Measurements from ENCODE around the gene TACC2.

The TACC2 gene

GRCh38 chr10:122277526-122278136 is 288.7 kb downstream of the TACC2 start:
- TF ChIP-seq CTCF (IDR thresholded peaks at IDR 0.05; ENCODE audit: insufficient read depth, low read length, poor library complexity, severe bottlenecking): no peak
- no peak overlapping the region for H3K4me3 ChIP-seq (replicated peaks; ENCODE audit: low read depth, low read length)
- H3K36me3 ChIP-seq (ENCODE audit: control insufficient read depth, insufficient read depth, low read length): no peaks in the 10 kb centered on the region
- no peak for DNase-seq (ENCODE audit: extremely low read depth, insufficient read length)
- H3K27me3 ChIP-seq (replicated peaks; ENCODE audit: control insufficient read depth, insufficient read depth, low read length): no peaks in the 10 kb centered on the region; the same call in none of the 2 replicates

GRCh38 chr10:122279725-122280141 is 290.8 kb downstream of the TACC2 start:
- no peak for DNase-seq (ENCODE audit: extremely low read depth, insufficient read length)
- peak; percentile 48 for TF ChIP-seq CTCF (IDR thresholded peaks at IDR 0.05; ENCODE audit: insufficient read depth, low read length, poor library complexity, severe bottlenecking)
- Histone ChIP-seq H3K27me3 (replicated peaks; ENCODE audit: control insufficient read depth, insufficient read depth, low read length) (no peaks in the 10 kb centered on the region; the same call in none of the 2 replicates), H3K36me3 (ENCODE audit: control insufficient read depth, insufficient read depth, low read length) (no peaks in the 10 kb centered on the region), H3K4me3 (replicated peaks; ENCODE audit: low read depth, low read length) (no peak overlapping the region)

GRCh38 chr10:122280156-122280555 is 291.2 kb downstream of the TACC2 start:
- H3K36me3 ChIP-seq (ENCODE audit: control insufficient read depth, insufficient read depth, low read length): no peaks in the 10 kb centered on the region
- no peak for DNase-seq (ENCODE audit: extremely low read depth, insufficient read length)
- no peaks in the 10 kb centered on the region; the same call in none of the 2 replicates for H3K27me3 ChIP-seq (replicated peaks; ENCODE audit: control insufficient read depth, insufficient read depth, low read length)
- TF ChIP-seq CTCF (IDR thresholded peaks at IDR 0.05; ENCODE audit: insufficient read depth, low read length, poor library complexity, severe bottlenecking): no peak
- no peak overlapping the region for H3K4me3 ChIP-seq (replicated peaks; ENCODE audit: low read depth, low read length)

- H3K36me3 ChIP-seq (ENCODE audit: control insufficient read depth, insufficient read depth, low read length): no peaks in the 10 kb centered on the region
- DNase-seq (ENCODE audit: extremely low read depth, insufficient read length): no peak
- no peak overlapping the region for H3K4me3 ChIP-seq (replicated peaks; ENCODE audit: low read depth, low read length)
- H3K27me3 ChIP-seq (replicated peaks; ENCODE audit: control insufficient read depth, insufficient read depth, low read length): no peaks in the 10 kb centered on the region; the same call in none of the 2 replicates
- TF ChIP-seq CTCF (IDR thresholded peaks at IDR 0.05; ENCODE audit: insufficient read depth, low read length, poor library complexity, severe bottlenecking): no peak
Observed at GRCh38 chr10:122281018-122281626, 292.2 kb downstream of the TACC2 start.

GRCh38 chr10:122281751-122282150 is 292.8 kb downstream of the TACC2 start:
- no peak overlapping the region for H3K4me3 ChIP-seq (replicated peaks; ENCODE audit: low read depth, low read length)
- DNase-seq (ENCODE audit: extremely low read depth, insufficient read length): no peak
- no peaks in the 10 kb centered on the region for H3K36me3 ChIP-seq (ENCODE audit: control insufficient read depth, insufficient read depth, low read length)
- no peak for TF ChIP-seq CTCF (IDR thresholded peaks at IDR 0.05; ENCODE audit: insufficient read depth, low read length, poor library complexity, severe bottlenecking)
- no peaks in the 10 kb centered on the region; the same call in none of the 2 replicates for H3K27me3 ChIP-seq (replicated peaks; ENCODE audit: control insufficient read depth, insufficient read depth, low read length)
